NCI-H2171 treated with DMSO at 0.1 percent for 48 hours (cell line): ENCODE data around the gene ZNF469.
"Not testable (repeated sequence)": the region's sequence is repeated elsewhere in the genome, so short reads cannot be mapped to it uniquely, and the experiment has no call there.

Experiments
- DNase-seq: peaks from one replicate; lab custom pipeline; 2025; lab: John Stamatoyannopoulos, UW

The ZNF469 gene

DNA sequence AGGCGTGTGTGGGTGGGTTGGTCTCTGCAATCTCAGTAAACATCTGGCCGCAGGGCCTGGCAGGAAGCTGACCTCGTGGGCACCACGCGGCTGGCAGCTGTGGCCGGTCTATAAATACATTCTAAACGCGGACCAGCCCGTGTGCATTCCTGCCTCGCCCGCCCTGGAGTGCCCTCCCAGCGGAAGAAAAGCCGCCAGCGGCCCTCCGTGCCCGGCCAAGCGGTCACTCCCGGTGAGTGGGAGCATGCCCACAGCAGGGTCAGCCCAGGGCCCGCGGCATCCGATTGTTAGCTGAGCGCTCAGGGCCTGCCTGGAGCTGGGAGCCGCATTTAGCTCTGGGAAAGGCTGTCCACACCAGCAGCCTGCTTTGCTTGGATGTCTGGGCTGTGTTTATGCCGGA, 10.3 kb downstream of the ZNF469 start:
- DNase-seq: no peak

DNA sequence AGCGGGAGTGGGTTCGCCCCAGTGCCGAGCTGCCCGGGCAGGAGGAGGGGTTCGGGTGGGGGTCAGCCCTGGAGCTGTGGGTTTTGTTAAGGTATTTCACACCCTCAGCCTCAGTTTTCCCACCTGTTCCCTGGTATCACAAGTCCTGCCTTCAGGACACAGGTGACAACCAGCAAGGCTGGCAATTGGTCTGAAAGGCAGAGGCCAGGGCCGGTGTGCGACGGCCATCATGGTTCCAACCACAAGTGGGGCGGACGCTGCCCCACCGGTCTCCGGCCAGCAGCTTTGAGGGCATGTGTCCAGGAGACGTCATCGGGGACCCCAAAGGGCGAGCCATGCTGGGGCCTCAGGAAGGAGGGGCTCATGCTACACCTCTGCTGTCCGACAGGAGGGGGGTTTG, 10.8 kb downstream of the ZNF469 start:
- no peak for DNase-seq

DNA sequence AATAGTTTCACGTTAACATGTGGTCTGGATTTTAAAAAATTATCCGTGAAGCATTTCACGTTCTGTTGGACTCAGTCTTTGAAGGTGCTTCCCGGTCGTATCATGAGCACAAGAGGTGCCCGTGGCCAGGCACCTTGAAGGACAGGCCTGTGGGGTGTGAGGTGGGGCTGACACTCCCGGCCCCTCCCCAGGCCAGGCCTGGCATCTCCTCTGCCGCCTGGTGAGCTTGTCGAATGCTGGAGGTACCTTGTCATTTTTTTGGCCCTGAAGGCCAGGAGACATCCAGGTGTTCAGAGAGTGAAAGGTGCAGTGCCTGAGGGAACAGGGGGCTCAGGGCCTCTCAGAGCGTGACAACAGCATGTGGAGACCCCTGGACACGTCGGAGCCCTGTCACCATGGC, 11.7 kb downstream of the ZNF469 start:
- DNase-seq: no peak

DNA sequence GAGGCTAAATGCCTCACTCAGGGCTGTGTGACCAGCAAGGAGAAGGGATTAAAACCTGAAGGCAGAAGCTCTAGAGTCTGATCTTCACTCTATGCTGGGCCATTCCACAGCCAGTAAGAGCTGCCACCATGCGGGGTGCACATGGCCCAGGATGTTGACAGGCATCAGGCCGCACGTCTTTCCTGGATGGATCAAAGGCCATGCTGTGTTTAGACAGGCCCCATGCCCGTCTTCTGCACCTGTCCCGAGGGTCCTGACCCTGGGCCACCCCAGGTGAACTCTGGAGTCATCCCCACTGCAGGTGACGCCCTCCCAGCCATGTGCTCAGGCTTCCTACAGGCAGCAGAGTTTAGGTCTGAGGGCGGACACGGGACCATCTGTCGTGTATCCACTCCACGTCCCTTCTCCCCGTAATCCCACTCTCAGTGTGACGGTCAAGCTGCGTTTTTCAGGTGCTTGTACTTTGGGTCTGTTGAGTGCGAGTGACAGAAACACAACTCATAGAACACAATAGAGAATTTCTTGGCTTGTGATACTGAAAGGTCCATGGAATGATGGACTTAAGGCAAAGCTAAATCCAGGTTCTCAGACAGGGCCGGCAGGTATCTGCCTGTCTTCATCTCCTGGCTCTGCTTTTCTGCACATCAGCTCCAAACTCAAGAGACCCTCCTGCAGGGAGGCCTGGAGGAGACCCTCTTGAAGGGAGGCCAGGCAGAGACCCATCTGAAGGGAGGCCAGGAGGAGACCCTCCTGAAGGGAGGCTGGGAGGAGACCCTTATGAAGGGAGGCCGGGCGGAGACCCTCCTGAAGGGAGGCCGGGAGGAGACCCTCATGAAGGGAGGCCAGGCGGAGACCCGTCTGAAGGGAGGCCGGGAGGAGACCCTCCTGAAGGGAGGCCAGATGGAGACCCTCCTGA, 13.2 kb downstream of the ZNF469 start:
- DNase-seq: no peak

DNA sequence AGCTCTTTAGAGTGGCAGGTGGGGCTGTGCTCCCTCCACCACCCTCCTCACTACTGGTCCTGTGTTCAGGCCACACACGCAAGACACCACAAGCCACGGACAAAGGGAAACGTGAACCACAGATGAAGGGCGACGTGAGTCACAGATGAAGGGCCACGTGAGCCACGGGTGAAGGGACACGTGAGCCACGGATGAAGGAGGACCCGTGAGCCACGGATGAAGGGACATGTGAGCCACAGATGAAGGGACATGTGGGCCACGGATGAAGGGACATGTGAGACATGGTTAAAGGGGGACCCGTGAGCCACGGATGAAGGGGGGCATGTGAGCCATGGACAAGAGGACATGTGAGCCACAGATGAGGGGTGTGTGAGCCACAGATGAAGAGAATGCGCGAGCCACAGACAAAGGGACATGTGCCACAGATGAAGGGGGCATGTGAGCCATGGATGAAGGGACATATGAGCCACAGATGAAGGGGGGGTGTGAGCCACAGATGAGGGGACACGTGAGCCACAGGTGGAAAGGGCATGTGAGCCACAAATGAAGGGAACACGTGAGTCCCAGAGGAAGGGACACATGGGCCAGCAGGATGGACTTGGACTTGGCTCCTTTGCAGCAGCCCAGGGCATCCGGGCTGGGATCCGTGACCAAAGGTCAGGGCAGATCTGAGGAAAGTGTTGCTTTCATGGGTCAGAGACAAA, 15.6 kb downstream of the ZNF469 start:
- no peak for DNase-seq

DNA sequence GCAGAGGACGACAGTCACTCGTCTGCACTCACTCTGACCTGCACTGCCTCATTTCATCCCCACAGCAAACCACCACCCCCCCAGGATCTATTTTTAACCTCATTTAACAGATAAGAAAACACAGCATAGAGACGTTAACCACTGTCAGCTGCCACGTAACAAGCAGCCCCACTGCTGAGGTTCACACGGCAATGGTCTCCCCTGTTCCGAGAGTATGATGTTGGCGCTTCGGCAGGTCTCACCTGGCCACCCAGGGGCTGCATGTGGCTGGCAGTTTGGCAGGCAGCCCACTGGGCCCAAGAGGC, 16.1 kb downstream of the ZNF469 start:
- no peak for DNase-seq

DNA sequence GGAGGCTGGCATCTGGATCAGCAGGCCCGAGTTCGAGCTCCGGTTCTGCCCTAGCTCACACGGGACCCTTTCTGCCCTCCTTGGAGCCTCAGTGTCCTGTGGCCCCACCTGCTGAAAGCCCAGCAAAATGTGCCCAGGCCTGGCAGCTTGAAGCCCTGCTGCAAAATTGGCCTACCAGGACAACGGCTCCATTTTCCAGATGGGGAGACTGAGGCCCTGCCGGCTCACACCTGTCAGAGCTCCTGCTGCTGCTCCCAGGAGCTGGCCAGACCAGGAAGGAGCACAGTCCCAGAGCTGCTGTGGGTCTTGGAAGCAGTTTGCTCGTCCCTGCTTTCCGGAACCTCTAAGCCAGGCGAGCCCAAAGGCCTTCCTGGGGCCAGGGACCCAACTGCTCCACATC, 17.4 kb downstream of the ZNF469 start:
- no peak for DNase-seq

DNA sequence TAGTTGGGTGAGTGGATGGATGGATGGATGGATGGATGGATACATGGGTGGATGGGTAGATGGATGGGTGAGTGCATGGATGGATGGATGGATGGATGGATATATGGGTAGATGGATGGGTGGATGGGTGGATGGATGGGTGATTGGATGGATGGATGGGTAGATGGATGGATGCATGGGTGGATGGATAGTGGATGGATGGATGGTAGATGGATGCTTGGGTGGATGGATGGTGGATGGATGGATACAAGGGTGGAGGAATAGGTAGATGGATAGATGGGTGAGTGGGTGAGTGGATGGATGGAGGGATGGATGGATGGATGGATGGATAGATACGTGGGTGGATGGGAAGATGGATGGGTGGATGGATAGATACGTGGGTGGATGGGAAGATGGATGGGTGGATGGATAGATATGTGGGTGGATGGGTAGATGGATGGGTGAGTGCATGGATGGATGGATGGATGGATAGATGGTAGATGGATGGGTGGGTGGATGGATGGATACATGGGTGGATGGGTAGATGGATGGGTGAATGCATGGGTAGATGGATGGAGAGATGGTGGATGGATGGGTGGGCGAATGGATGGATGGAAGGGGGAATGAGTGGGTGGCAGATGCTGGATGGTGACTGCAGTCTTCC, 19.0 kb downstream of the ZNF469 start:
- DNase-seq: no peak

DNA sequence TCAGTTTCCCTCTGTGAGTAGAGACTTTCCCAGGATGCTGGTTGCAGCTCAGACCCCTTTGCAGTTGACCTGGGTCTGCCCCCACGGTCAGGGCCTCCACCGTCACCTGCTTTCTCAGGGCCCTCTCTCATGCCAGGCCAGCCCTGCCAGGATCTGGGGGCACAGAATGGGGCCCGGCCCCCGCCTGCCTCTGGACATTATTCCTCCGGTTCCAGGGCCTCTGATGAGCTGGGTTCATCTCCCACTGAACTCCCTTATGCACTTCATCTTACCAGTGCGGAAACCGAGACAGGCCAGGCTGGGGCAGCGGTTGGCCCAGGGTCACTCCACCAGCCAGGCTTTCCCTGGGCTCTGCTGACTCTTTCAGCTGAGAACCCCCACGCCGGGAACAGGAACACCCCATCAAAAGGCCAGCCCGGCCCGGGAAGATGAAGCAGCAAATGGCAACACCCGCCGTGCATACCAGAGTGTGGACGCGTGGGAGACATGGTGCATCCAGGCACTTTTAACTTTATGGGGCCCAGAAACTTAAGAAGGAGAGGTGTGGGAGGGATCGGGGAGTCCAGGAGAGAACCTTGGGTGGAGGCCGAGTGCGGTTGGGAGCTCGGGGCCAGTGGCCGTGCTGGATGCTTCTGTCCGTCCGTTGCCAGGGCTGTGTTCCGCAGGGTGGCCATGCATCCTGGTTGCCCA, 19.9 kb downstream of the ZNF469 start:
- DNase-seq: no peak

DNA sequence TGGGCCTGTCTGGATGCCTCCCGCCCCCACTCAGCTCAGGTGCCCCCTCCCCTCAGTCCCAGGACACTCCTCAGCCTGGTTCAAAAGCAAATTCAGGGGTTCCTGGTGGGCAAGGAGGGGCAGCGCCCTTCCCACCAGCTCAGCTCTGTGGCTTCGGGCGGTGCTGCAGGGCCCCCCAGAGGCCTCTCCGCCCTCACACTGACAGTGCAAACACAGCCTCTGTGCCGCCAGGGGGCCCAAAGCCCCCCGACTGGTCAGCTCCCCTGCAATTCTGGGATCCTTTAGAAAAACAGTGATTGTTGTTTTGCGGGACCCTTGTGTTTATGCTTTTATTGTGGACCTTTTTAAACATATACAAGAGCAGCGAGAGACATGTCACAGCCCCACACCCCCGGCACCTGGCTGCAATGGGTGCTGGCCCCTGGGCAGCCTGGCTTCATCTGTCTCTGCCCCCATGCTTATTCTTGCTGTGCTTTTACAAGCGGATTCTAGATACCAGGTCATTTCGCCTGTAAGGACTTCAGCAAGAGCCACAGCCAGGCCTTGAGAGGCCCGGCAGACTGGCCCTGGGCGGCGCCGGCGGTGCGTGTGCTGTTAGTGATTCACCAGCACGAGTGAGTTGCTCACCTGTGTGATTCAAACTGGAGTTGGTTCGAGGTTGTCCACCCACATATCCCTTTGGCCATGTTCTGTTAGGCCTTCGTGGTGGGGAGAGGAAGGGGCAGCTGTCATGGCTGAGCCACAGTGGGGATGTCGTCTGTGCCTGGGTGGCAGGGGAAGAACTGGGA, 21.2 kb downstream of the ZNF469 start:
- no peak for DNase-seq

DNA sequence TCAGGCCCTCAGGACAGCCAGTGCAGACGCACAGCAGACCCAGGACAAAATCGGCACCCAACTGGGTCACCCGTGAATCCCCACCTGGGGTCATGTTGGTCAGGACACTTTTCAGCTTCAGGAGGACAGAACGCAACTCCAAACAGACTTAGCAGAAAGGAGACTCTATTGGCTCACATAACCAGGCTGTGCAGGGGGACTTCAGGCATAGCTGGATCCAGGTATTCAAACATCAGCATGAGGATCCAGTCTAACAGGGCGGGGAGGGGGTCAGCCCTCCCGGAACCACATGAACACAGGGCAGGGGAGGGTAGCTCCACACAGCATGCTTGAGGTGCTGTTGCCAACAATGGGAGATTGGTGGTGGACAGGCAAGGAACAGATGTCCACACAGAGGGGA, 22.0 kb downstream of the ZNF469 start:
- DNase-seq: no peak

DNA sequence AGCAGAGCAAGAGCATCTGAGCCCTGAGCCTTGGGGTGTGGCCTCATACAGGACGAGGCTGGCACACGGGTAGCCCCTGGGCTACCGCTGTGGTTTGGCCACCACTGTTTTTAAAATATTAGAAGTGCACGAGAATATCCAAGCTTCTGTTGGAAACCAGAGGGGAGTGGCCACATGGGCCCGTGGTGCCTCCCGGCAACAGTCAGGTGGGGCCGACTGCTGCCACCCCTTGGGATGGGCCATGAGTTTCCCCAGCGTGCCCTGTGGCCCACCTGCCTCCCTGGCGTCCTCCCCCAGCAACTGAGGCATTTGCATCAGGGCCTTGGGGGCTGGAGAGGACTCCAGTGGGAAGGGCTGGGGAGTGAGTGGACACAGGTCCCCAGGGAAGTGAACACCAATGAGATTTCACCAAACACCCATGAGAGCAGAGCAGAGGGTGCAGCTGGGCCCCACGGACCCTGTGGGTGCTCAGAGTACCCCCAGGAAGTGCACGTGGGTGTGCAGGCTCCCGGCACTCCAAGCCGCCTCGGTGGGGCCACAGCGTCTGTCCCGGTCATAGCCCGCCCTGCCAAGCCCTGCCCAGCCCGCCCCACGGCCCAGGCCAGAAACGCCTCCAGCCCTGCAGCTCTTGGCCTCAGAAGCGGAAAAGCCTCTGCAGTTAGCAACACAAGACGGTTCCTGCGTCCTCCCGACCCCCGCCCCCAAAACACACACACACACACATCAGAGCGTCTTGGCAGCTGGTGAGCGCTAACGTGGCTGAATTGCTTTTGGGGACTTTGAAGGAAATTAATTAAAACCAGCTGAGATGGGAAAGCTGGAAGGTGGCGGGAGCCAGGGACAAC, 22.7 kb downstream of the ZNF469 start:
- no peak for DNase-seq

DNA sequence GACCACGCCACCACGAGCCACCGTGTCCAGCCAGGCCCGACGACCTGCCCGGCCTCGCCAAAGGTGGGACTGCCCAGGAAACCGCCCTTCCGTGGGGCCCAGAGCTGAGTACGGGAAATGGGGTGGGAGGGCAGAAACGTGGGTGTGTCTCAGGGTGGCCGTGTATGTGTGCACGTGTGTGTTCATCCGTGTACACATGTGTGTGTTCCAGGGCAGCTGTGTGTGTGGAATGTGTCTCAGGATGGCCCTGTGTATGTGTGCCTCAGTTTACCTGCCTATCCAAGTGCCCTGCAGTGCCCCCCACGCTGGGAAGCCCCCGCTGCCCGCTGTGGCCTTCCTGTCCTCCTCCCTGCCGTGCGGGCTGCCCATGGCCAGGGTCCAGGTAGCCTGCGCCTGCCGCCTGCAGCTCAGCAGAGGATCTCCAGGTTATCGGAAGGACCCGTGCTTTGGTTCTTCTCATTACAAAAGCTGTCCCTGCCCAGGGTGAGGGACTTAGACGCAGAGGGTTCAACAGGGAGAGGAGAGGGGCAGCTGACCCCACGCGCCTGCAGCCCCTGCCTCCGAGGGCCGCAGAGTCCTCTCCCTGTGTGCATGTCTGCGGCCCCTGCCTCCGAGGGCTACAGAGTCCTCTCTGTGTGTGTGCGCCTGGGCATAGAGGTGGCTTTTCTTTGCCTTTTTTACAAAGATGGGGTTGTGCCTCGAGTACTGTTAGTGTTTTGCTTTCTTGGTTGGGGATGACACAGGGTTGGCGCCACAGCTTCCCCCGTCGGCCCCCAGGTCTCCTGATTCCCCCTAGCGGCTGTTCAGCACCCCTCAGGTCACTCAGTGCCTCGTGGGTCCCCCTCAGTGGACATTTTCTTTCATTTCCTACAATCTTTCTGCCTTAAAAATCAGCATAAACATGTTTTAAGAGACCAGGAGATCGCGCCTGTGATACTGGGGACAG, 23.6 kb downstream of the ZNF469 start:
- no peak for DNase-seq

DNA sequence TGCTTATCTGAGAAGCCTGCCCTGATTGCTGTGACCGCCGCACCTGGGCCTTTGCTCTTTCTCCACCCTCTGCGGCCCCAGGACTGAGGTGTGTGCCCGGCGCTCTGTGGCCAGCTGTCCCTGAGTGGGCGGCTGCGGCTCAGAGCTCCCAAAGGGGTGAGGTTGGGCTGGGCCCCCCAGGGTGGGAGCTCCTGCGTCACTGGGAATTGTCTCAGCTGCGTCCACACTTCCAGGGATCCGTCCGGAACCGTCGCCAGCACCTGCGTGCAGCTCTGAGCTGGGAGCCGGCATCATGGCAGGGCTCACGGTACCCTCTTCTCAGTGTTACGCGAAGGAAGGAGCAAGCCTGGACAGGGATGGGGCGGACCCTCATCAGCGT, 24.3 kb downstream of the ZNF469 start:
- DNase-seq: no peak

DNA sequence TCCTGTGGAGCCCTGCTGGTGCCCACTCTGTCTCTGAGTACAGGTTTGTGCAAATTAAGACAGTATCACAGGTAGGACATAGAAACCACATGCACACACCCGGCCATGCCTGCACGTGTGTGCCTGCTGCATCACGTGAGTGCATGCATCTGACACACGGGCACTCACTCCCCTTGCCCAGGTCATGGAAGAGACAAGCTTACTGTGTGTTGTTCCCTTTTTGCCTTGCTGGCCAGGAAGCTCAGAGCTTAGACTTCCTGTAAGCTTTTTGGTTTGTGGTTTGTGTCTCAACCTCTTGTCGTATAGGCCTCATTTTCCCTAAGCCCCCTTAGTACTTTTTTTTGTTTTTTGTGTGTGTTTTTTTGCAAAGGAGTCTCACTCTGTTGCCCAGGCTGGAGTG, 25.0 kb downstream of the ZNF469 start:
- no peak for DNase-seq

DNA sequence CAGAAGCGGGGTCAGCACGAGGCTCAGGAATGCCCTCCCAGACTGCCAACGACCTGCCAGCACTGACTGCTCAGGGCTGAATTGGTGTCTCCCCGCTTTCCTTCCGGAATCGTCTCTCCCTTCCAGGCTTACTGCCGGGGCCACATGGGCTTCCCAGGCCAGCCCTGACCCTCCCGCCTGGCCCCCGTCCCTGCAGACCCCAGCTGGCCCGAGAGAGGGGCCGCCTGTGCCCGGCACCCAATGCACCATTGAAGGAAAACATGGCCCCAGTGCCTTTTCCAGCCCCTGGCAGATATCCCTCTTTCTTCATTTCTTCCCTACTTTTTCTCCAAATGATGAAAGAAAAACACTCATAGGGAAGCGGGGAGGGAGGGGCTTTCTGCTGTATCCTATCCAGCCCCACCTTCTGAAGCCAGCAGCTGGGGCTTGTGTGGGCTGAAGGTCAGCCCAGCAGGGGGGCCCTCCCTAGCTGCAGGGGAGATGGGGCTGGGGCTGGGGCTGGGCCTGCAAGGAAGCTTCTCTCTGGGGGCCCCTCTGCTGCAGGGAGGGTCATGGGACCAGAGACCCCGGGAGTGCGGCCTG, 25.9 kb downstream of the ZNF469 start:
- no peak for DNase-seq

DNA sequence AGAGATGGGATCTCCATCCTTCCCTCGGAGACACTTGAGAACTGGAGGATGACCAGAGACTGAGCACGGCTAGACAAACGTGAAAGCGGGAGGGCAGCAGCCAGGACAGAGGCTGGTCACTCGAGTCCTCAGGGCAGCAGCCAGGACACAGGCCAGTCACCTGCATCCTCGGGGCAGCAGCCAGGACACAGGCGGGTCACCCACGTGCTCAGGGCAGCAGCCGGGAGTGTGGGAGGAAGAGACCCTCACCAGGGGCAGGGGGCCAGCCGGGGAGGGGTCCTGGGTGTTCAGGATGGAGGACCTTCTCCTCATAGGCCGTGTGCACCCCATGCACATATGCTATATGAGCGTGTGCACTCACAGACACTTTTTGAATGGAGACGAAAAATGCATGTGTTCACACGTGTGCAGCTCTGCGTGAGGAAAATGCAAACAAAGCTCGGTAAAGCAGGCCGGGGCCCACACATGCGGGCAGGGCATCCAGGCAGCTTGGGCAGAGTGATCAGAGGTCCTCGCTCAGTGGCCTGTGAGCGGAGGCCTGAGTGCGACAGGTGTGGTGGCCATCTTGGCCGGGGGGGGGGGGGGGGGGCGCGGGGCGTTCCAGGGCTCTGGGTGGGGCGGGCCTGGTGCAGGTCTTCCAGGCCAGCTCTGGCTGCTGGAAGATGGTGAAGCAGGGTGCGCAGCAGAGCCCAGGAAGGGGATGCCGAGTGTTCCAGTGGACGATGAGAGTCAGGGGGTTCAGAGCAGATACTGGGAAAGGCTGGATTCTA, 26.7 kb downstream of the ZNF469 start:
- no peak for DNase-seq

DNA sequence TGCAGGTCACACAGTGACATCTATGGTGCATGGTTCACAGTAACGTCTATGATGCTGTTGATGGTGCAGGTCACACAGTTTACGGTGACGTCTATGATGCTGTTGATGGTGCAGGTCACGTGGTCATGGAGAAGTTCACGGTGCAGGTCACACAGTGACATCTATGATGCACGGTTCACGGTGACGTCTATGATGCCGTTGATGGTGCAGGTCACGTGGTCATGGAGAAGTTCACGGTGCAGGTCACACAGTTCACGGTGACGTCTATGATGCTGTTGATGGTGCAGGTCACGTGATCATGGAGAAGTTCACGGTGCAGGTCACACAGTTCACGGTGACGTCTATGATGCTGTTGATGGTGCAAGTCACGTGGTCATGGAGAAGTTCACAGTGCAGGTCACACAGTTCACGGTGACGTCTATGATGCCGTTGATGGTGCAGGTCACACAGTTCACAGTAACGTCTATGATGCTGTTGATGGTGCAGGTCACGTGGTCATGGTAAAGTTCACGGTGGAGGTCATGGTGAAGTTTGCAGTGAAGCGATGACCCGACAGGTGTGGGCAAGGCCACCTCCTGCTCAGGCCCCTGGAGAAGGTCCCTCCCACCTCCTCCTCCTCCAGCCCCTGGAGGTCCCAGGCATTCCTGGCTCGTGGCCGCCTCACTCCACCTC, 27.7 kb downstream of the ZNF469 start:
- not testable (repeated sequence) for DNase-seq
